GM23248 (cell line): ENCODE measurements around the gene CLECL1.

Experiments
- EZH2 ChIP-seq: fragments of 200-600 bp; sonication (generic); IDR thresholded peaks from 2 replicates; pipeline ENCODE4 v1.6.1; 2018; ENCODE audit warnings: antibody characterized with exemption, mild to moderate bottlenecking; ENCODE audit not compliant: insufficient read depth, poor library complexity, severe bottlenecking
- EZH2phosphoT487 ChIP-seq: fragments of 200-600 bp; sonication (generic); IDR thresholded peaks from 2 replicates; pipeline ENCODE4 v1.6.1; 2018; ENCODE audit warnings: antibody characterized with exemption, moderate library complexity, mild to moderate bottlenecking, low read depth; ENCODE audit not compliant: insufficient read depth

DNA sequence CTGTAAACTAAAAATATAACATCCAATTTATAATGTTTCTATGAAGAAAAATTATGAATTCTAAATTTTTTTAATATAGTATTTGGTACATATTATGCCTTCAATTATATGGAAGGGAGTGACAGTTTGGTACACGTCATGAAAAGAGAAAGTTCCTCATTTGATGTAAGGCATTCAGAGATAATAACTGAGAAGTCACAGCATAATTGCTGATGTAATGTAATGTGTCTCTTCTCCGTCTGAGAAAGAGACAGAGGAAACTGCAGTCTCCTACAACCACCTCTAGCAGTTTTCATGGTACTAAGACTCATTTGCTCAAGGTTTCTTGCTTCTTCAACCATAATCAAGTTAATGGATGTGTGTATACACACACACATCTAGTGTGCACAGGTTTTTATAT, 30.1 kb upstream of the CLECL1 start:
- no peak for TF ChIP-seq EZH2phosphoT487
- TF ChIP-seq EZH2, result no peak
